GDM1 (cell line): ENCODE data around the gene IL22.

Experiments used
- DNase-seq: peaks from one replicate; lab custom pipeline; 2025; lab: John Stamatoyannopoulos, UW

IL22 gene

GRCh38 chr12:68253504-68253903 lies at the start of gene IL22:
Gene IL22 (minus strand): TSS chr12:68253604. CDS start chr12:68253448, 156 bp downstream.
- no peak for DNase-seq

- DNase-seq = no peak
Measured at GRCh38 chr12:68297929-68298328, 44.5 kb upstream of the IL22 start.

- no peak for DNase-seq
Measured at GRCh38 chr12:68294251-68294650, 40.8 kb upstream of the IL22 start.

- no peak for DNase-seq
Measured at GRCh38 chr12:68293347-68293746, 39.9 kb upstream of the IL22 start.

- no peak for DNase-seq
Measured at GRCh38 chr12:68292151-68292943, 38.9 kb upstream of the IL22 start.

GRCh38 chr12:68291396-68292036 lies 38.1 kb upstream of the IL22 start:
- no peak for DNase-seq

- no peak for DNase-seq
Measured at GRCh38 chr12:68290126-68290525, 36.7 kb upstream of the IL22 start.

- no peak for DNase-seq
Measured at GRCh38 chr12:68287106-68287505, 33.7 kb upstream of the IL22 start.

- DNase-seq = no peak
Measured at GRCh38 chr12:68286396-68286795, 33.0 kb upstream of the IL22 start.

- DNase-seq = no peak
Measured at GRCh38 chr12:68285541-68285940, 32.1 kb upstream of the IL22 start.

GRCh38 chr12:68281322-68282077 lies 28.1 kb upstream of the IL22 start:
- DNase-seq = no peak

GRCh38 chr12:68280240-68280639 lies 26.8 kb upstream of the IL22 start:
- DNase-seq = no peak

- DNase-seq = no peak
Measured at GRCh38 chr12:68279227-68280054, 26.0 kb upstream of the IL22 start.

- no peak for DNase-seq
Measured at GRCh38 chr12:68276402-68276930, 23.1 kb upstream of the IL22 start.

GRCh38 chr12:68272732-68273131 lies 19.3 kb upstream of the IL22 start:
- DNase-seq = no peak

- no peak for DNase-seq
Measured at GRCh38 chr12:68271346-68271745, 17.9 kb upstream of the IL22 start.

- no peak for DNase-seq
Measured at GRCh38 chr12:68270358-68270757, 17.0 kb upstream of the IL22 start.

GRCh38 chr12:68269779-68270178 lies 16.4 kb upstream of the IL22 start:
- no peak for DNase-seq

GRCh38 chr12:68268967-68269366 lies 15.6 kb upstream of the IL22 start:
- DNase-seq = no peak

- DNase-seq = no peak
Measured at GRCh38 chr12:68267892-68268396, 14.5 kb upstream of the IL22 start.

GRCh38 chr12:68264857-68265256 lies 11.5 kb upstream of the IL22 start:
- no peak for DNase-seq
